GM23248 (cell line): ENCODE measurements around the gene SLC11A1. TPM values are rescaled to one million over a fixed set of nuclear protein-coding genes. Genes with fewer than 3 reads are reported as not detected.
A peak's percentile ranks its signal among the peaks of the same experiment; 100 is the strongest.

Experiments used
- DNase-seq: peaks from one replicate; pipeline ENCODE4 v3.0.0-alpha.2; 2015
- H2AFZ ChIP-seq: fragments of 200-600 bp; sonication (generic); 2 replicates; pipeline ENCODE4 v1.6.1; 2016; ENCODE audit warnings: antibody characterized with exemption
- H3F3A ChIP-seq: fragments of 200-600 bp; sonication (generic); 2 replicates; pipeline ENCODE4 v1.6.1; 2016; ENCODE audit warnings: mild to moderate bottlenecking, antibody characterized with exemption, mixed run types; ENCODE audit not compliant: insufficient read depth
- H3K27ac ChIP-seq: fragments of 200-600 bp; sonication (generic); 2 replicates; pipeline ENCODE4 v1.5.1; 2016; ENCODE audit warnings: mild to moderate bottlenecking
- H3K27me3 ChIP-seq: fragments of 200-600 bp; sonication (generic); replicated peaks from 2 replicates; pipeline ENCODE4 v1.6.1; 2016; ENCODE audit warnings: mild to moderate bottlenecking; ENCODE audit not compliant: insufficient read depth
- H3K36me3 ChIP-seq: fragments of 200-600 bp; sonication (generic); 2 replicates; pipeline ENCODE4 v1.6.1; 2016; ENCODE audit warnings: low read depth, mild to moderate bottlenecking
- H3K4me1 ChIP-seq: fragments of 200-600 bp; sonication (generic); 2 replicates; pipeline ENCODE4 v1.6.1; 2016; ENCODE audit warnings: mild to moderate bottlenecking; ENCODE audit not compliant: insufficient read depth
- H3K4me2 ChIP-seq: fragments of 200-600 bp; sonication (generic); one replicate; pipeline ENCODE4 v1.6.1; 2016; ENCODE audit warnings: mild to moderate bottlenecking; ENCODE audit not compliant: unreplicated experiment
- H3K4me3 ChIP-seq: fragments of 200-600 bp; sonication (generic); 2 replicates; pipeline ENCODE4 v1.5.1; 2016; ENCODE audit warnings: mild to moderate bottlenecking
- H3K79me2 ChIP-seq: fragments of 200-600 bp; sonication (generic); 2 replicates; pipeline ENCODE4 v1.6.1; 2016; ENCODE audit warnings: mild to moderate bottlenecking; ENCODE audit not compliant: insufficient read depth
- H3K9ac ChIP-seq: fragments of 200-600 bp; sonication (generic); 2 replicates; pipeline ENCODE4 v1.6.1; 2016; ENCODE audit warnings: mild to moderate bottlenecking
- H3K9me2 ChIP-seq: fragments of 200-600 bp; sonication (generic); 2 replicates; pipeline ENCODE4 v1.6.1; 2016; ENCODE audit warnings: mixed run types, mild to moderate bottlenecking, moderate library complexity; ENCODE audit not compliant: insufficient read depth
- H3K9me3 ChIP-seq: fragments of 200-600 bp; sonication (generic); one replicate; pipeline ENCODE4 v1.6.1; 2017; ENCODE audit warnings: low read depth
- H4K20me1 ChIP-seq: fragments of 200-600 bp; sonication (generic); 2 replicates; pipeline ENCODE4 v1.6.0; 2016; ENCODE audit not compliant: insufficient read depth
- EZH2 ChIP-seq: fragments of 200-600 bp; sonication (generic); IDR thresholded peaks from 2 replicates; pipeline ENCODE4 v1.6.1; 2018; ENCODE audit warnings: antibody characterized with exemption, mild to moderate bottlenecking; ENCODE audit not compliant: insufficient read depth, poor library complexity, severe bottlenecking
- EZH2phosphoT487 ChIP-seq: fragments of 200-600 bp; sonication (generic); IDR thresholded peaks from 2 replicates; pipeline ENCODE4 v1.6.1; 2018; ENCODE audit warnings: antibody characterized with exemption, moderate library complexity, mild to moderate bottlenecking, low read depth; ENCODE audit not compliant: insufficient read depth
- WGBS, 2 experiments: methylation state at CpG; one replicate each; pipeline ENCODE4 v1.1.6; 2015 to 2017; ENCODE audit warnings: low lambda C conversion rate in 2 of 2, low coverage in 1 of 2; ENCODE audit errors: missing lambda C conversion rate in 2 of 2; 5-methylcytosine and 5-hydroxymethylcytosine counted together
- in situ Hi-C: fragments of 300-500 bp; cut with MboI; formaldehyde crosslinking; loops from 2 replicates; pipeline ENCODE4 v1.15.0; 2020
- microRNA counts: library from miRNA; unstranded; fragments of <30 nt; microRNA quantifications from one replicate; lab custom pipeline; 2016
- microRNA-seq: library from miRNA; unstranded; fragments of <30 nt; microRNA quantifications from one replicate; pipeline ENCODE4, GENCODE V29; 2016; ENCODE audit warnings: borderline number of aligned reads
- polyA plus RNA-seq: library from polyadenylated mRNA; unstranded; fragments of >200 nt; fragmentation: Nextera tagmentation; extraction: Ambion mirVana; gene quantifications from 2 replicates; pipeline ENCODE4 v1.2.1, GENCODE V29; 2016
- small RNA-seq: library from RNA; depleted of rRNA; stranded (forward); fragments of <200 nt; gene quantifications from one replicate; pipeline ENCODE3, GENCODE V24; 2014; ENCODE audit warnings: low read depth, low replicate concordance
- total RNA-seq: library from RNA; depleted of rRNA; stranded (reverse); fragments of >200 nt; shearing (Covaris generic); gene quantifications from 2 replicates; pipeline ENCODE4 v1.2.3, GENCODE V29; 2014; rRNA removed

The SLC11A1 gene
- total and polyA plus RNA-seq, 2 experiments from 2014 or later: 0.16 TPM; not detected in 1

DNA sequence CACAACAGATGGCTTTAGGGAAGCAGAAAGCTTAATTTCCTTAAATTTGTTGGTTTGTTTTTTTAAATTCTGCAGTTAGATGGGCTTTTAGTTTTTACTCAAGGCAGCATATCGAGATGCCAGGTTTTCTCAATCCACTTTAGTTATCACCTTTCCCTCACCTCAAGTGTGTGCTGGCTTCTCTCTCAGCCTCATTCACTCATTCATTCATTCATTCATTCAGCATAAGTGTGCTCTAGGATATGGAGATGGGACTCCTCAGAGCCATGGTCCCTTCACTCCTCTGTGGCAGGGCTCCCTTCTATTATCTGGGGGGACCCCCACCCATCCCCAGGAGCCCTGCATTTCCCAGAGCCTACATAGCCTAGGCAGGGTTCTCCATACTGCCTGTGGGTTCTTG lies 55.9 kb downstream of the SLC11A1 start:
- no peaks in the 10 kb centered on the region for H3K27me3 ChIP-seq
- H4K20me1 ChIP-seq: no peaks in the 10 kb centered on the region
- no peak overlapping the region for H3K27ac ChIP-seq
- H3K4me1 ChIP-seq: no peaks in the 10 kb centered on the region
- no peak overlapping the region for H2AFZ ChIP-seq
- no peaks in the 10 kb centered on the region for H3K79me2 ChIP-seq
- H3K9me3 ChIP-seq: no peaks in the 10 kb centered on the region
- 91 to 100% methylated on average over 1 of the region's 1 CpG for whole genome bisulfite sequencing, 2 experiments
- H3K9ac ChIP-seq: no peak overlapping the region
- no peaks in the 10 kb centered on the region for H3K36me3 ChIP-seq
- H3K9me2 ChIP-seq: no peaks in the 10 kb centered on the region
- H3K4me2 ChIP-seq: no peak overlapping the region
- no peak overlapping the region for H3K4me3 ChIP-seq
- H3F3A ChIP-seq: no peaks in the 10 kb centered on the region
- in situ Hi-C loops: no loop called here
- TF ChIP-seq EZH2 (no peak), EZH2phosphoT487 (no peak)
- no peak for DNase-seq

DNA sequence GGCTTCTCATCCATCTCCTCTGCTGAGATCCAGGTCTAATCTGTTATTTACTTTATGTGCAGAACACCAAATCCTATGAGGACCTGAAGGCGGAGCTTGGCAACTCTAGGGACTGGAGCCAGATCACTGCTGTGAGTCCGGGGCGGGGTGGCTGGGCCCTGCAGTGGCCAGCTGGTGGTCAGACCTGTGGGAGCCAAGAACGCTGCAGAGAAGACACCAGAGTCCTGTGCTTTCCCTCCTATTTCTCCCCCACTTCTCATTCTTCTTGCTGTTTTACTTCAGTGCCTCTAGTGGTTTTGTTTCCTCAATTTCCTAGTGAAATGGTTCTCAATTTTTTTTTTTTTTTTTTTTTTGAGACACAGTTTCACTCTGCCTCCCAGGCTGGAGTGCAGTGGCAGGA lies 56.5 kb downstream of the SLC11A1 start:
- no peaks in the 10 kb centered on the region for H4K20me1 ChIP-seq
- H3K27ac ChIP-seq: no peak overlapping the region
- in situ Hi-C loops: no loop called here
- no peaks in the 10 kb centered on the region for H3K27me3 ChIP-seq
- H3K79me2 ChIP-seq: no peaks in the 10 kb centered on the region
- WGBS, 2 experiments: 74 to 77% methylated on average over 4 of the region's 4 CpGs
- no peak overlapping the region for H3K4me3 ChIP-seq
- no peaks in the 10 kb centered on the region for H3K4me1 ChIP-seq
- H3K4me2 ChIP-seq: no peak overlapping the region
- H3K9me3 ChIP-seq: no peaks in the 10 kb centered on the region
- no peaks in the 10 kb centered on the region for H3F3A ChIP-seq
- no peak for DNase-seq
- H3K9me2 ChIP-seq: no peaks in the 10 kb centered on the region
- TF ChIP-seq EZH2phosphoT487 (no peak), EZH2 (no peak)
- H3K36me3 ChIP-seq: no peaks in the 10 kb centered on the region
- no peak overlapping the region for H2AFZ ChIP-seq
- H3K9ac ChIP-seq: no peak overlapping the region

DNA sequence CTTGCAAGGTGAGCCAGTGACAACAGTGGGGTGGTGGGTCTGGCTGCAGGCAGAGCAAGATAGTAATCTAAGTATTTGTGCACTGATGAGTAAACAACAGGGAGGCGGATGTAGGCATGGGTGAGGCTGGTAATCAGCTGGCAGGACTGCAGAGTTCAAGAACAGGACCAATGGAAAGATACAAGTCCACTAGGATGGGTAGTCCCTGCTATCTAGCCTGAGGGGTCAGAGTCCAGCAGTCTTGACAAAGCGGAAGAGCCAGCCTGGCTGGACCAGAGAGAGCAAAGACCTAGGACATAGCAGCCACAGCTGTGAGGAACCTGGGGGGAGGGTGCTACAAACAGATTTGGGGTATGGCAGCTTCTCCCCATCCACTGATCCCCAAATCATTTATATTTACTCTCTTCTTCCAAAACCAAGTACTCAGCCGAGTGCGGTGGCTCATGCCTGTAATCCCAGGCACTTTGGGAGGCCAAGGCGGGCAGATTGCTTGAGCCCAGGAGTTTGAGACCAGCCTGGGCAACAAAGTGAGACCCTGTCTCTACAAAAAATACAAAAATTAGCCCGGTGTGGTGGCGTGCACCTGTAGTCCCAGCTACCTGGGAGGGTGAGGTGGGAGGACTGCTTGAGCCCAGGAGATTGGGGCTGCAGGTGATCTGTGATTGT lies 62.8 kb downstream of the SLC11A1 start:
- H4K20me1 ChIP-seq: no peaks in the 10 kb centered on the region
- H3K9me2 ChIP-seq: no peaks in the 10 kb centered on the region
- no peaks in the 10 kb centered on the region for H3K79me2 ChIP-seq
- H3K4me2 ChIP-seq: no peak overlapping the region
- no peak overlapping the region for H3K4me3 ChIP-seq
- TF ChIP-seq EZH2phosphoT487 (no peak), EZH2 (no peak)
- WGBS, 2 experiments: 94 to 97% methylated on average over 7 of the region's 7 CpGs
- H3K27me3 ChIP-seq: no peaks in the 10 kb centered on the region
- no peaks in the 10 kb centered on the region for H3K4me1 ChIP-seq
- H3K36me3 ChIP-seq: peaks cover 3% of the 10 kb centered on the region; the same call in 1 of the 2 replicates
- no peak for DNase-seq
- no peaks in the 10 kb centered on the region; the same call in 1 of the 2 replicates for H3F3A ChIP-seq
- in situ Hi-C loops: no loop called here
- no peak overlapping the region for H3K9ac ChIP-seq
- H3K9me3 ChIP-seq: no peaks in the 10 kb centered on the region
- no peak overlapping the region for H2AFZ ChIP-seq
- H3K27ac ChIP-seq: no peak overlapping the region

DNA sequence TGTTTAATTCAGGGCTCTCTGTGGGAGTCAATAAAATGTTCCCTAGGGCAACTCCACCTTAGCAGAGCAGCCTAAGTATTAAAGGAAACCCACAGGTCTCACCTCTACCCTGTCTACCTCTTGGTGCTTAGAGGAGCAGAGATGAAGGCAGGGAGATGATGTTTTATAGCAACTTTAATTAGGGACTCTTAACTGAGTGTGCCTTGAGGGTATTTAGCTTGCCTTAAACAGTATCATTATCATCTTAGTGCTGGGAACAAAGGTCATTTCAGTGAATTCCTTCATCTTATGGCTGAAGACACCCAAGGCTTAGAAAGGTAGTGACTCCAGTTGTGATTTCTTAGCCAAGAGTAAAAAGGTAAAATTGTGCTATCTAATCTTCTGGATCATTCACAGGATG lies 63.5 kb downstream of the SLC11A1 start:
- Histone ChIP-seq H4K20me1 (no peaks in the 10 kb centered on the region), H3K27ac (no peak overlapping the region), H2AFZ (no peak overlapping the region), H3K4me1 (no peaks in the 10 kb centered on the region), H3F3A (no peaks in the 10 kb centered on the region; the same call in 1 of the 2 replicates), H3K4me2 (no peak overlapping the region), H3K9me2 (no peaks in the 10 kb centered on the region), H3K9me3 (no peaks in the 10 kb centered on the region), H3K27me3 (no peaks in the 10 kb centered on the region), H3K79me2 (no peaks in the 10 kb centered on the region), H3K4me3 (no peak overlapping the region), H3K9ac (no peak overlapping the region), H3K36me3 (peaks cover 5% of the 10 kb centered on the region; the same call in 1 of the 2 replicates)
- no peak for TF ChIP-seq EZH2
- TF ChIP-seq EZH2phosphoT487: no peak
- in situ Hi-C loops: no loop called here
- no peak for DNase-seq

MicroRNAs within 50 kb of the gene (microRNA counts, 767-probe panel; counts per million panel counts)
- microRNA hsa-miR-26b-5p (lab: Ali Mortazavi, UCI): 3,212 counts per million, percentile 87 among the panel's probes with 10 or more counts

Small RNAs within 50 kb of the gene (microRNA-seq; reads per million reads assigned to microRNA genes)
- gene MIR26B (19,790 reads per million, percentile 96 among the genes with 10 or more reads in this experiment), gene MIR6810 (not detected)

Small RNAs within 50 kb of the gene (small RNA-seq; reads per million reads assigned to genes)
- gene MIR26B: 33.2 reads per million, percentile 92 among the genes with 10 or more reads in this experiment
- not detected for gene MIR6810

Other genes with a start within 250 kb of the SLC11A1 start
- not detected in 2 replicates for gene CXCR1, start 215.3 kb upstream of the SLC11A1 start, total RNA-seq
- not detected in 2 replicates for gene CXCR1, start 215.3 kb upstream of the SLC11A1 start, polyA plus RNA-seq
- 568 and 644 TPM in 2 replicates for gene ARPC2, start 165.1 kb upstream of the SLC11A1 start, total RNA-seq
- 837 and 851 TPM in 2 replicates for gene ARPC2, start 165.1 kb upstream of the SLC11A1 start, polyA plus RNA-seq
- not detected in 2 replicates for gene GPBAR1, start 121.3 kb upstream of the SLC11A1 start, total RNA-seq
- gene GPBAR1, start 121.3 kb upstream of the SLC11A1 start, polyA plus RNA-seq: 0.14 TPM in 1 of 2 replicates, not detected in the other
- 117 and 191 TPM in 2 replicates for gene AAMP, start 112.1 kb upstream of the SLC11A1 start, total RNA-seq
- 112 and 114 TPM in 2 replicates for gene AAMP, start 112.1 kb upstream of the SLC11A1 start, polyA plus RNA-seq
- 22.8 and 28.6 TPM in 2 replicates for gene PNKD, start 111.8 kb upstream of the SLC11A1 start, total RNA-seq
- gene PNKD, start 111.8 kb upstream of the SLC11A1 start, polyA plus RNA-seq: 79.3 and 82.7 TPM in 2 replicates
- gene TMBIM1, start 89.8 kb upstream of the SLC11A1 start, total RNA-seq: 178 and 214 TPM in 2 replicates
- 164 and 166 TPM in 2 replicates for gene TMBIM1, start 89.8 kb upstream of the SLC11A1 start, polyA plus RNA-seq
- gene CATIP, start 25.4 kb upstream of the SLC11A1 start, total RNA-seq: not detected in 2 replicates
- not detected in 2 replicates for gene CATIP, start 25.4 kb upstream of the SLC11A1 start, polyA plus RNA-seq
- 82.7 and 119 TPM in 2 replicates for gene CTDSP1, start 17.6 kb downstream of the SLC11A1 start, total RNA-seq
- gene CTDSP1, start 17.6 kb downstream of the SLC11A1 start, polyA plus RNA-seq: 28.5 and 31.0 TPM in 2 replicates
- not detected in 2 replicates for gene VIL1, start 36.9 kb downstream of the SLC11A1 start, total RNA-seq
- gene VIL1, start 36.9 kb downstream of the SLC11A1 start, polyA plus RNA-seq: not detected in 2 replicates
- gene USP37, start 186.1 kb downstream of the SLC11A1 start, total RNA-seq: 6.6 and 6.7 TPM in 2 replicates
- 5.0 and 5.1 TPM in 2 replicates for gene USP37, start 186.1 kb downstream of the SLC11A1 start, polyA plus RNA-seq
- gene CNOT9, start 186.6 kb downstream of the SLC11A1 start, total RNA-seq: 65.8 and 84.2 TPM in 2 replicates
- 32.3 and 34.8 TPM in 2 replicates for gene CNOT9, start 186.6 kb downstream of the SLC11A1 start, polyA plus RNA-seq
- gene PLCD4, start 225.6 kb downstream of the SLC11A1 start, total RNA-seq: 0.51 and 1.3 TPM in 2 replicates
- gene PLCD4, start 225.6 kb downstream of the SLC11A1 start, polyA plus RNA-seq: 1.6 TPM in 2 replicates